H1 (cell line): Measurements from ENCODE around the gene CD28. TPM values are rescaled to one million over a fixed set of nuclear protein-coding genes. Genes with fewer than 3 reads are reported as not detected.

ENCODE experiments used
- CTCF ChIA-PET: fragments of 300-600 bp; sonication (Branson Sonifier 250); formaldehyde crosslinking; loops from one replicate; lab custom pipeline; 2021; ENCODE audit not compliant: partially characterized antibody; lab: Charles Lee
- POLR2A ChIA-PET: fragments of 300-600 bp; sonication (Branson Sonifier 250); formaldehyde crosslinking; loops from one replicate; lab custom pipeline; 2021; ENCODE audit warnings: inconsistent platforms; ENCODE audit not compliant: partially characterized antibody; lab: Charles Lee
- DNase-seq, 2 experiments: peaks; one replicate each; pipeline versions ENCODE4 v3.0.0 to v3.0.0-alpha.2; 2010 to 2022; ENCODE audit warnings: low spot score in 2 of 2, low read depth in 1 of 2, mixed read lengths in 1 of 2
- FAIRE-seq: peaks from 2 replicates; lab custom pipeline; 2011; peaks lifted over from hg19 to GRCh38; lab: Jason Lieb, UNC
- H2AFZ ChIP-seq: 2 replicates; pipeline ENCODE4 v1.8.1; 2012; ENCODE audit warnings: low read length, inconsistent platforms
- H2AK5ac ChIP-seq: 2 replicates; pipeline ENCODE4 v1.6.1; 2013; ENCODE audit warnings: low read depth, low read length
- H2BK120ac ChIP-seq: replicated peaks from 2 replicates; pipeline ENCODE3; 2013; ENCODE audit warnings: low read depth, low read length, inconsistent platforms
- H2BK12ac ChIP-seq: 2 replicates; pipeline ENCODE4 v1.6.1; 2013; ENCODE audit warnings: low read depth, low read length
- H2BK15ac ChIP-seq: 2 replicates; pipeline ENCODE4 v1.6.1; 2013; ENCODE audit warnings: low read length
- H2BK20ac ChIP-seq: 2 replicates; pipeline ENCODE4 v1.6.1; 2013; ENCODE audit warnings: low read length
- H2BK5ac ChIP-seq: 2 replicates; pipeline ENCODE4 v1.6.1; 2013; ENCODE audit warnings: low read depth, low read length
- H3K14ac ChIP-seq: 2 replicates; pipeline ENCODE4 v1.6.1; 2013; ENCODE audit warnings: inconsistent platforms; ENCODE audit not compliant: insufficient read length
- H3K18ac ChIP-seq: 2 replicates; pipeline ENCODE4 v1.6.1; 2013; ENCODE audit warnings: low read length; ENCODE audit errors: extremely low read depth
- H3K23ac ChIP-seq: 2 replicates; pipeline ENCODE4 v1.6.1; 2013; ENCODE audit warnings: inconsistent platforms; ENCODE audit not compliant: insufficient read length
- H3K23me2 ChIP-seq: 2 replicates; pipeline ENCODE4 v1.6.1; 2013; ENCODE audit warnings: low read depth, low read length
- H3K27ac ChIP-seq: 2 replicates; pipeline ENCODE4 v1.6.1; 2011; ENCODE audit warnings: low read depth, low read length, inconsistent platforms
- H3K27me3 ChIP-seq, 4 experiments: replicated peaks in 1 of 4; 1 replicate in 1 of 4; 2 replicates in 3 of 4; pipeline versions ENCODE4 v1.6.1 to v1.8.1; 2011 to 2013; ENCODE audit warnings: low read length in 3 of 4, mild to moderate bottlenecking in 3 of 4, inconsistent platforms in 2 of 4, mixed read lengths in 2 of 4, moderate library complexity in 1 of 4; ENCODE audit not compliant: control insufficient read depth in 3 of 4, insufficient read depth in 3 of 4; ENCODE audit errors: extremely low read depth in 1 of 4
- H3K36me3 ChIP-seq, 4 experiments: 2 replicates each; pipeline versions ENCODE4 v1.6.1 to v1.8.1; 2011 to 2013; ENCODE audit warnings: mild to moderate bottlenecking in 4 of 4, low read length in 3 of 4, moderate library complexity in 2 of 4, control low read depth in 1 of 4, inconsistent platforms in 1 of 4; ENCODE audit not compliant: insufficient read depth in 4 of 4, control insufficient read depth in 2 of 4
- H3K4ac ChIP-seq: replicated peaks from 2 replicates; pipeline ENCODE3; 2013; ENCODE audit warnings: low read length, low read depth, mixed read lengths, inconsistent platforms; ENCODE audit not compliant: insufficient read length
- H3K4me1 ChIP-seq, 4 experiments: replicated peaks in 1 of 4; 1 replicate in 1 of 4; 2 replicates in 3 of 4; pipeline versions ENCODE4 v1.6.1 to v1.8.1; 2011 to 2013; ENCODE audit warnings: low read length in 3 of 4, inconsistent platforms in 2 of 4, mixed read lengths in 1 of 4; ENCODE audit not compliant: insufficient read depth in 4 of 4, control insufficient read depth in 3 of 4
- H3K4me2 ChIP-seq, 2 experiments: 2 replicates each; pipeline versions ENCODE4 v1.6.1 to v1.8.1; 2011 to 2013; ENCODE audit warnings: low read depth in 2 of 2, low read length in 2 of 2, control low read depth in 1 of 2, inconsistent platforms in 1 of 2, mild to moderate bottlenecking in 1 of 2; ENCODE audit not compliant: insufficient read depth in 1 of 2
- H3K4me3 ChIP-seq, 4 experiments: fragments of 200-600, 300-600 bp in 1 of 4; sonication (generic), shearing (Covaris generic), sonication (Bioruptor Twin) in 1 of 4; 2 replicates each; pipeline versions ENCODE4 v1.5.1 to v1.8.1; 2011 to 2016; ENCODE audit warnings: low read length in 4 of 4, low read depth in 3 of 4, control low read depth in 2 of 4, inconsistent platforms in 2 of 4, mild to moderate bottlenecking in 2 of 4, mixed read lengths in 1 of 4, moderate library complexity in 1 of 4; ENCODE audit not compliant: insufficient read depth in 2 of 4; ENCODE audit errors: extremely low read depth in 1 of 4
- H3K56ac ChIP-seq: replicated peaks from 2 replicates; pipeline ENCODE3; 2013; ENCODE audit warnings: low read depth, mild to moderate bottlenecking, mixed read lengths, low read length, inconsistent platforms; ENCODE audit not compliant: insufficient read length
- H3K79me1 ChIP-seq: 2 replicates; pipeline ENCODE4 v1.6.1; 2013; ENCODE audit warnings: low read depth, low read length, control low read depth
- H3K79me2 ChIP-seq, 2 experiments: 2 replicates each; pipeline versions ENCODE4 v1.6.1 to v1.8.1; 2012 to 2013; ENCODE audit warnings: low read length in 2 of 2, mild to moderate bottlenecking in 2 of 2, inconsistent platforms in 1 of 2; ENCODE audit not compliant: insufficient read depth in 2 of 2, control insufficient read depth in 1 of 2
- H3K9ac ChIP-seq, 4 experiments: replicated peaks in 1 of 4; 1 replicate in 1 of 4; 2 replicates in 3 of 4; pipeline versions ENCODE4 v1.6.1 to v1.8.1; 2011 to 2013; ENCODE audit warnings: low read depth in 3 of 4, low read length in 3 of 4, control low read depth in 2 of 4, mild to moderate bottlenecking in 2 of 4, moderate library complexity in 2 of 4, inconsistent platforms in 1 of 4; ENCODE audit errors: extremely low read depth in 1 of 4
- H3K9me3 ChIP-seq, 2 experiments: 2 replicates each; pipeline versions ENCODE4 v1.6.1 to v1.8.1; 2012 to 2013; ENCODE audit warnings: mild to moderate bottlenecking in 2 of 2, moderate library complexity in 2 of 2, control low read depth in 1 of 2, inconsistent platforms in 1 of 2, low read depth in 1 of 2, low read length in 1 of 2, mixed read lengths in 1 of 2; ENCODE audit not compliant: insufficient read depth in 2 of 2
- H4K20me1 ChIP-seq, 2 experiments: replicated peaks in 1 of 2; 2 replicates each; pipeline versions ENCODE3 to v1.8.1; 2011 to 2013; ENCODE audit warnings: inconsistent platforms in 2 of 2, low read length in 2 of 2, mild to moderate bottlenecking in 1 of 2; ENCODE audit not compliant: insufficient read depth in 2 of 2, control insufficient read depth in 1 of 2
- H4K5ac ChIP-seq: 2 replicates; pipeline ENCODE4 v1.6.1; 2013; ENCODE audit warnings: low read length, low read depth, mixed read lengths, inconsistent platforms; ENCODE audit not compliant: insufficient read length
- H4K8ac ChIP-seq: 2 replicates; pipeline ENCODE4 v1.8.0; 2013; ENCODE audit warnings: mild to moderate bottlenecking, moderate library complexity, low read length, inconsistent platforms; ENCODE audit not compliant: insufficient read depth; ENCODE audit errors: extremely low read depth
- H4K91ac ChIP-seq: replicated peaks from 2 replicates; pipeline ENCODE3; 2013; ENCODE audit warnings: low read length, mixed read lengths, inconsistent platforms; ENCODE audit not compliant: insufficient read length
- CTBP2 ChIP-seq: IDR thresholded peaks from 2 replicates; pipeline ENCODE4 v1.7.0; 2011; ENCODE audit warnings: borderline replicate concordance, mild to moderate bottlenecking, moderate library complexity, mixed read lengths, low read length; ENCODE audit not compliant: insufficient read depth, insufficient read length
- GABPA ChIP-seq: IDR thresholded peaks from 2 replicates; pipeline ENCODE4 v1.6.1; 2011; ENCODE audit warnings: mild to moderate bottlenecking, low read length, moderate library complexity, borderline replicate concordance; ENCODE audit not compliant: insufficient read depth
- POLR2AphosphoS5 ChIP-seq: IDR thresholded peaks from 2 replicates; pipeline ENCODE4 v1.6.1; 2011; ENCODE audit warnings: low read depth, low read length
- SAP30 ChIP-seq: fragments of 300-600 bp; sonication (generic); IDR thresholded peaks from 2 replicates; pipeline ENCODE4 v1.7.1; 2012; ENCODE audit warnings: low read length, moderate library complexity, mild to moderate bottlenecking, inconsistent platforms; ENCODE audit not compliant: insufficient read depth, insufficient replicate concordance
- SRF ChIP-seq: IDR thresholded peaks from 2 replicates; pipeline ENCODE4 v1.6.1; 2011; ENCODE audit warnings: mild to moderate bottlenecking, low read depth, low read length, moderate library complexity
- TAF7 ChIP-seq: optimal IDR thresholded peaks from 2 replicates; pipeline ENCODE3; 2011; ENCODE audit warnings: low read depth, mild to moderate bottlenecking, inconsistent platforms, low read length, moderate library complexity, borderline replicate concordance
- TEAD4 ChIP-seq: IDR thresholded peaks from 2 replicates; pipeline ENCODE4 v1.6.1; 2012; ENCODE audit warnings: low read depth, low read length, inconsistent platforms, mixed read lengths
- WGBS, 2 experiments: shearing (Covaris generic) in 1 of 2; methylation state at CpG; one replicate each; pipeline versions ENCODE4 v1.1.6 to v1.1.7; 2013 to 2015; ENCODE audit warnings: low lambda C conversion rate in 2 of 2, mixed read lengths in 2 of 2, inconsistent platforms in 1 of 2, low coverage in 1 of 2, missing lambda C conversion rate in 1 of 2; ENCODE audit not compliant: insufficient replicate concordance in 2 of 2, insufficient coverage in 1 of 2, insufficient read length in 1 of 2; ENCODE audit errors: extremely low coverage in 1 of 2, missing lambda C conversion rate in 1 of 2; 5-methylcytosine and 5-hydroxymethylcytosine counted together
- polyA plus RNA-seq, 7 experiments: library from polyadenylated mRNA; depleted of rRNA in 3 of 7; stranded (reverse) in 5 of 7; unstranded in 2 of 7; fragments of >200 nt in 5 of 7; fragments of 200-250 nt in 2 of 7; gene quantifications; 1 replicate in 5 of 7; 2 replicates in 1 of 7; 4 replicates in 1 of 7; pipeline versions ENCODE4 v1.2.1 to v1.2.3, GENCODE V29; 2011 to 2013; ENCODE audit warnings: missing spikeins in 2 of 7, mixed read lengths in 2 of 7
- total RNA-seq: library from RNA; stranded (reverse); fragmentation: NEBNext Ultra II Directional; extraction: Animal tissue kit (Norgen Biotek cat#: 25700); gene quantifications from 2 replicates; pipeline ENCODE4 v1.2.1, GENCODE V29; 2021
- TF ChIP-seq, protein P1 (sequence below), 3 experiments: IDR thresholded peaks; 1 replicate in 2 of 3; 2 replicates in 1 of 3; pipeline versions ENCODE4 v1.5.1 to v1.6.1; 2011; ENCODE audit warnings: low read length in 3 of 3, mild to moderate bottlenecking in 3 of 3, inconsistent platforms in 2 of 3, low read depth in 1 of 3, moderate library complexity in 1 of 3; ENCODE audit not compliant: insufficient read depth in 1 of 3; ENCODE audit errors: control extremely low read depth in 1 of 3
- TF ChIP-seq, protein P2 (sequence below): IDR thresholded peaks from 2 replicates; pipeline ENCODE4 v1.6.1; 2012; ENCODE audit warnings: inconsistent platforms

The CD28 gene
- total and polyA plus RNA-seq, 2 of the 8 experiments (the other 6 are each of a cell fraction or from before 2014, with no cell fraction given): not detected

DNA sequence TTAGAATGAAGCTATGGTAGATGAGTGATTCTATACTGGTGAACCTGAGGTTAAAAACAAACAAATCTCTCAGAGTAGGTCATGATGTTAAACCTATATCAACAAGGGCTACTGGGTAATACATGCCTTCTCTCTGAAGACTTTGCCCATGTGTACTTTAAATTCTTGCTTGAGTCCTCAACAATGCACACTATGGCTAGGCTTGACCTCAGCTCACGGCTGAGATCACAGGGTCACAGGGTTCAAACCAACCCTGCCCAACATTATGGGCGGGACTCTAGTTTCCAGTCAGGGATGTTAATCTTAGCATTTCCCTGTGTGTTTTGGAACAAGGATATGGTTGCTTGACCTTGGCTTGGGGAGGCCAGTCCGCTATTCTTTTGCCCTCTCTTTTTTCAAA is 7.7 kb downstream of the CD28 start:
- Histone ChIP-seq H3K14ac (no peak overlapping the region), H3K36me3 (no peaks in the 10 kb centered on the region), H4K91ac (no peak overlapping the region), H3K4me1 (no peaks in the 10 kb centered on the region), H3K4me3 (no peak overlapping the region), H3K23ac (no peak overlapping the region), H2BK12ac (no peak overlapping the region), H2BK120ac (no peak overlapping the region), H3K79me1 (no peaks in the 10 kb centered on the region), H3K9me3 (no peaks in the 10 kb centered on the region), H3K79me2 (no peaks in the 10 kb centered on the region), H3K4ac (no peak overlapping the region), H2BK20ac (no peak overlapping the region), H4K5ac (no peak overlapping the region), H3K23me2 (no peaks in the 10 kb centered on the region; the same call in 1 of the 2 replicates), H3K27me3 (no peaks in the 10 kb centered on the region), H2BK15ac (peak overlapping the region; percentile 74; the same call in 1 of the 2 replicates), H2AFZ (no peak overlapping the region), H3K9ac (no peak overlapping the region), H4K8ac (no peak overlapping the region), H4K20me1 (no peaks in the 10 kb centered on the region), H3K56ac (no peak overlapping the region), H3K18ac (no peak overlapping the region), H2BK5ac (no peak overlapping the region), H3K4me2 (no peak overlapping the region), H3K27ac (no peak overlapping the region), H2AK5ac (no peak overlapping the region)
- CTCF ChIA-PET: interaction anchor here (0.7 to 1.4 kb wide), 2 partner anchors 24 to 96 kb away, joined by 3 to 4 read pairs; no protein-coding TSS in a partner anchor
- FAIRE-seq (no peak), DNase-seq (no peak)
- 86% methylated on average over 3 of the region's 3 CpGs; no CpG with 5 or more reads in 1 of the 2 experiments for WGBS, 2 experiments
- POLR2A ChIA-PET: no interaction called here
- no peak for TF ChIP-seq TEAD4
- TF ChIP-seq, protein P1, sequence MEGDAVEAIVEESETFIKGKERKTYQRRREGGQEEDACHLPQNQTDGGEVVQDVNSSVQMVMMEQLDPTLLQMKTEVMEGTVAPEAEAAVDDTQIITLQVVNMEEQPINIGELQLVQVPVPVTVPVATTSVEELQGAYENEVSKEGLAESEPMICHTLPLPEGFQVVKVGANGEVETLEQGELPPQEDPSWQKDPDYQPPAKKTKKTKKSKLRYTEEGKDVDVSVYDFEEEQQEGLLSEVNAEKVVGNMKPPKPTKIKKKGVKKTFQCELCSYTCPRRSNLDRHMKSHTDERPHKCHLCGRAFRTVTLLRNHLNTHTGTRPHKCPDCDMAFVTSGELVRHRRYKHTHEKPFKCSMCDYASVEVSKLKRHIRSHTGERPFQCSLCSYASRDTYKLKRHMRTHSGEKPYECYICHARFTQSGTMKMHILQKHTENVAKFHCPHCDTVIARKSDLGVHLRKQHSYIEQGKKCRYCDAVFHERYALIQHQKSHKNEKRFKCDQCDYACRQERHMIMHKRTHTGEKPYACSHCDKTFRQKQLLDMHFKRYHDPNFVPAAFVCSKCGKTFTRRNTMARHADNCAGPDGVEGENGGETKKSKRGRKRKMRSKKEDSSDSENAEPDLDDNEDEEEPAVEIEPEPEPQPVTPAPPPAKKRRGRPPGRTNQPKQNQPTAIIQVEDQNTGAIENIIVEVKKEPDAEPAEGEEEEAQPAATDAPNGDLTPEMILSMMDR (IDR thresholded peaks at IDR 0.05; ENCODE audit: control extremely low read depth in 1 of 3, insufficient read depth in 1 of 3, low read depth in 1 of 3, low read length in 3 of 3): no peak
- TF ChIP-seq SAP30: no peak
- TF ChIP-seq, protein P2, sequence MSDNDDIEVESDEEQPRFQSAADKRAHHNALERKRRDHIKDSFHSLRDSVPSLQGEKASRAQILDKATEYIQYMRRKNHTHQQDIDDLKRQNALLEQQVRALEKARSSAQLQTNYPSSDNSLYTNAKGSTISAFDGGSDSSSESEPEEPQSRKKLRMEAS: no peak
- TF ChIP-seq GABPA: no peak
- no peak for TF ChIP-seq CTBP2
- no peak for TF ChIP-seq SRF
- no peak for TF ChIP-seq POLR2AphosphoS5
- TF ChIP-seq TAF7: no peak
